ENCODE data around the gene CAPN10.

Gene CAPN10

GRCh38 chr2:240632306-240632721 is 45.8 kb downstream of the CAPN10 start:
- no peak for TF ChIP-seq CTCF (IDR thresholded peaks at IDR 0.05; ENCODE audit: low read depth, low read length)
- Histone ChIP-seq H3K4me1 (no peaks in the 10 kb centered on the region), H3K4me3 (ENCODE audit: low read depth, low read length) (no peak overlapping the region), H3K9me3 (no peaks in the 10 kb centered on the region), H3K27me3 (no peaks in the 10 kb centered on the region), H3K36me3 (no peaks in the 10 kb centered on the region)
- DNase-seq, result no peak

DNA sequence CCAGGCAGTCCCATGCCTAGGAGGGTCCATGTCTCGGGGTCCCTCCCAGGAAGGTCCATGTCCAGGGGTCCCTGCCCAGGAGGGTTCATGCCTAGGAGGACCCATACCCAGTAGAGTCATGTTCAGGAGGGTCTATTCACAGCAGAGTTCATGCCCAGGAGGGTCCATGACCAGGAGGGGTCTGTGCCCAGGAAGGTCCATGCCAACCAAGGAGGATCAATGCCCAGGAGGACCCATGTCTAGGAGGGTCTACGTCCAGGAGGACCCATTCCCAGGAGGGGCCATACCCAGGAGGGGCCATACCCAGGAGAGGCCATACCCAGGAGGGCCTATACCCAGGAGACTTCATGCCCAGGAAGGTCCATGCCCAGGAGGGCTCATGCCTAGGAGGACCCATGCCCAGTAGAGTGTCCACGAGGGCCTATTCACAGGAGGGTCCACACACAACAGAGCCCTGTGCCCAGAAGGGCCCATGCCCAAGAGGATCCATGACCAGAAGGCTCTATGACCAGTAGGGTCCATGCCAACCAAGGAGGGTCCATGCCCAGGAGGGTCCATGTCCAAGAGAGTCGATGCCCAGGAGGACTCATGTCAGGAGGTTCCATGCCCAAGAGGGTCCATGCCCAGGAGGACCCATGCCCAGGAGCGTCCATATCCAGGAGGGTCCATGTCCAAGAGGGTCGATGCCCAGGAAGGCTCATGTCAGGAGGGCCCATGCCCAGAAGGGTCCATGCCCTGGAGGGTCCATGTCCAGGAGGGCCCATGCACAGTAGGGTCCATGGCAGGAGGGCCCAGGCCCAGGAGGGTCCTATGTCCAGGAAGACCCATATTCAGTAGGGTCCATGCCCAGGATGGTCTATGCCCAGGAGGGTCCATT is 48.8 kb downstream of the CAPN10 start:
- H3K36me3 ChIP-seq, result no peaks in the 10 kb centered on the region
- H3K27me3 ChIP-seq, result peaks cover 22% of the 10 kb centered on the region
- DNase-seq, result no peak
- no peaks in the 10 kb centered on the region for H3K4me1 ChIP-seq
- H3K9me3 ChIP-seq, result no peaks in the 10 kb centered on the region
- H3K4me3 ChIP-seq (ENCODE audit: low read depth, low read length), result no peak overlapping the region
- no peak for TF ChIP-seq CTCF (IDR thresholded peaks at IDR 0.05; ENCODE audit: low read depth, low read length)

- TF ChIP-seq CTCF (IDR thresholded peaks at IDR 0.05; ENCODE audit: low read depth, low read length), result no peak
- Histone ChIP-seq H3K27me3 (peaks cover 22% of the 10 kb centered on the region), H3K4me1 (no peaks in the 10 kb centered on the region), H3K9me3 (no peaks in the 10 kb centered on the region), H3K4me3 (ENCODE audit: low read depth, low read length) (no peak overlapping the region), H3K36me3 (no peaks in the 10 kb centered on the region)
- DNase-seq, result no peak
Measured at GRCh38 chr2:240635998-240636547, 49.5 kb downstream of the CAPN10 start.

DNA sequence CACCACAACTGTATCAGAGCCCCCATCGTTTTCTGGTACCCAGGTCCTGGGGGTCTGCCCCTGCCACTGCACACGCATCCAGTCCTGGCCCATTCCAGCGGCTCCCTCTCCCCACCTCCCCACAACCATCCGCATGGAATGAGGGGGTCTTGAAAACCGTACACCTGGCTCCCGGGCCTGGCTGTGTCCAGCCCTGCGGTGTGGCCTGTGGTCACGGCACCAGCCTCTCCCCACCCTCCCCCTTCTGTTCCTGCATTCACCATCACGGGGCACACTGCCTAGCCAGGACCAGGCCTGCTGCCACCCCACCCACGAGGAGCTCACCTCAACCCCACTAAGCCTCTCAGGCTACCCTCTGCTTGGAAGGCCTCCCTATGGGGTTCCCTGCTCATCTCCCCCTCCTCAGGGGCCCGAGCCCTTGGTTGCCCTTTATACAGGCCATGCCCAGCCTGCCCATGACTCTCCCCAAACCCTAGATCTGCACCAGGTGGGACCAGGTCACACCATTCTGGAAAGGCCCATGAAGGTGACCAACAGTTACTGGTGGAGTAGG is 50.1 kb downstream of the CAPN10 start:
- TF ChIP-seq CTCF (IDR thresholded peaks at IDR 0.05; ENCODE audit: low read depth, low read length), result no peak
- no peak overlapping the region for H3K4me3 ChIP-seq (ENCODE audit: low read depth, low read length)
- H3K9me3 ChIP-seq, result no peaks in the 10 kb centered on the region
- H3K36me3 ChIP-seq, result no peaks in the 10 kb centered on the region
- peaks cover 22% of the 10 kb centered on the region for H3K27me3 ChIP-seq
- no peak for DNase-seq
- no peaks in the 10 kb centered on the region for H3K4me1 ChIP-seq

- H3K36me3 ChIP-seq, result no peaks in the 10 kb centered on the region
- H3K4me3 ChIP-seq (ENCODE audit: low read depth, low read length), result no peak overlapping the region
- no peaks in the 10 kb centered on the region for H3K4me1 ChIP-seq
- peaks cover 22% of the 10 kb centered on the region for H3K27me3 ChIP-seq
- no peaks in the 10 kb centered on the region for H3K9me3 ChIP-seq
- DNase-seq, result no peak
- no peak for TF ChIP-seq CTCF (IDR thresholded peaks at IDR 0.05; ENCODE audit: low read depth, low read length)
Measured at GRCh38 chr2:240637116-240637900, 50.8 kb downstream of the CAPN10 start.

All from BE2C (cell line).